Loucy (cell line): Measurements from ENCODE around the gene CCT4.

Experiments
- CTCF ChIP-seq: fragments of 200-600 bp; sonication (generic); conservative IDR thresholded peaks from 2 replicates; pipeline ENCODE4 v1.5.1; 2014; ENCODE audit warnings: mild to moderate bottlenecking, antibody characterized with exemption, low read length
- EZH2phosphoT487 ChIP-seq: fragments of 200-600 bp; IDR thresholded peaks from 2 replicates; pipeline ENCODE4 v1.6.1; 2018; ENCODE audit warnings: antibody characterized with exemption, mild to moderate bottlenecking, moderate library complexity, borderline replicate concordance

- TF ChIP-seq CTCF: no peak
- TF ChIP-seq EZH2phosphoT487: no peak
Observed at GRCh38 chr2:61862085-61862484, 26.4 kb downstream of the CCT4 start.
